ENCODE results near the gene ACADSB.

ACADSB gene

GRCh38 chr10:123042708-123043408, 34.1 kb downstream of the ACADSB start:
- 0 out of 2 replicates have a peak, but pooled peaks cover 2% of the 10 kb centered on the region for H3K4me1 ChIP-seq (ENCODE audit: control insufficient read depth, insufficient read depth, low read length)
- no peak overlapping the region for H3K4me3 ChIP-seq (ENCODE audit: low read depth, low read length)
- H3K9ac ChIP-seq (ENCODE audit: low read depth, low read length) = no peak overlapping the region
- H3K36me3 ChIP-seq (ENCODE audit: control insufficient read depth, insufficient read depth, low read length) = peaks cover 28% of the 10 kb centered on the region
- H3K27ac ChIP-seq (ENCODE audit: low read depth, low read length) = no peak overlapping the region
- H3K9me3 ChIP-seq (ENCODE audit: control insufficient read depth, insufficient read depth, low read length) = no peaks in the 10 kb centered on the region
- H3K27me3 ChIP-seq (ENCODE audit: control insufficient read depth, insufficient read depth, low read length) = no peaks in the 10 kb centered on the region

- Histone ChIP-seq H3K27me3 (ENCODE audit: control insufficient read depth, insufficient read depth, low read length) (no peaks in the 10 kb centered on the region), H3K4me1 (ENCODE audit: control insufficient read depth, insufficient read depth, low read length) (0 out of 2 replicates have a peak, but pooled peaks cover 2% of the 10 kb centered on the region), H3K4me3 (ENCODE audit: low read depth, low read length) (no peak overlapping the region)
Observed at GRCh38 chr10:123043409-123043925, 34.7 kb downstream of the ACADSB start.

GRCh38 chr10:123044391-123044790, 35.6 kb downstream of the ACADSB start:
- H3K9ac ChIP-seq (ENCODE audit: low read depth, low read length) = no peak overlapping the region
- no peak overlapping the region for H3K27ac ChIP-seq (ENCODE audit: low read depth, low read length)
- H3K4me1 ChIP-seq (ENCODE audit: control insufficient read depth, insufficient read depth, low read length) = 0 out of 2 replicates have a peak, but pooled peaks cover 2% of the 10 kb centered on the region
- H3K27me3 ChIP-seq (ENCODE audit: control insufficient read depth, insufficient read depth, low read length) = no peaks in the 10 kb centered on the region
- H3K4me3 ChIP-seq (ENCODE audit: low read depth, low read length) = no peak overlapping the region
- no peaks in the 10 kb centered on the region for H3K9me3 ChIP-seq (ENCODE audit: control insufficient read depth, insufficient read depth, low read length)
- peaks cover 36% of the 10 kb centered on the region for H3K36me3 ChIP-seq (ENCODE audit: control insufficient read depth, insufficient read depth, low read length)

More at GRCh38 chr10:123043409-123043925, 34.7 kb downstream of the ACADSB start:
- Histone ChIP-seq H3K27ac (ENCODE audit: low read depth, low read length) (no peak overlapping the region), H3K36me3 (ENCODE audit: control insufficient read depth, insufficient read depth, low read length) (peaks cover 32% of the 10 kb centered on the region), H3K9me3 (ENCODE audit: control insufficient read depth, insufficient read depth, low read length) (no peaks in the 10 kb centered on the region), H3K9ac (ENCODE audit: low read depth, low read length) (no peak overlapping the region)

GRCh38 chr10:123045961-123046731, 37.3 kb downstream of the ACADSB start:
- no peak overlapping the region for H3K9ac ChIP-seq (ENCODE audit: low read depth, low read length)
- 0 out of 2 replicates have a peak, but pooled peaks cover 2% of the 10 kb centered on the region for H3K4me1 ChIP-seq (ENCODE audit: control insufficient read depth, insufficient read depth, low read length)
- H3K27ac ChIP-seq (ENCODE audit: low read depth, low read length) = no peak overlapping the region
- no peaks in the 10 kb centered on the region for H3K27me3 ChIP-seq (ENCODE audit: control insufficient read depth, insufficient read depth, low read length)
- H3K4me3 ChIP-seq (ENCODE audit: low read depth, low read length) = no peak overlapping the region
- H3K36me3 ChIP-seq (ENCODE audit: control insufficient read depth, insufficient read depth, low read length) = peaks cover 41% of the 10 kb centered on the region
- H3K9me3 ChIP-seq (ENCODE audit: control insufficient read depth, insufficient read depth, low read length) = no peaks in the 10 kb centered on the region

- Histone ChIP-seq H3K4me3 (ENCODE audit: low read depth, low read length) (no peak overlapping the region), H3K27me3 (ENCODE audit: control insufficient read depth, insufficient read depth, low read length) (no peaks in the 10 kb centered on the region), H3K27ac (ENCODE audit: low read depth, low read length) (no peak overlapping the region), H3K36me3 (ENCODE audit: control insufficient read depth, insufficient read depth, low read length) (peaks cover 12% of the 10 kb centered on the region), H3K9ac (ENCODE audit: low read depth, low read length) (no peak overlapping the region), H3K9me3 (ENCODE audit: control insufficient read depth, insufficient read depth, low read length) (no peaks in the 10 kb centered on the region), H3K4me1 (ENCODE audit: control insufficient read depth, insufficient read depth, low read length) (no peaks in the 10 kb centered on the region)
Observed at GRCh38 chr10:123057968-123058367, 49.2 kb downstream of the ACADSB start.

- Histone ChIP-seq H3K4me1 (ENCODE audit: control insufficient read depth, insufficient read depth, low read length) (no peaks in the 10 kb centered on the region), H3K4me3 (ENCODE audit: low read depth, low read length) (no peak overlapping the region), H3K27me3 (ENCODE audit: control insufficient read depth, insufficient read depth, low read length) (no peaks in the 10 kb centered on the region), H3K27ac (ENCODE audit: low read depth, low read length) (no peak overlapping the region), H3K9me3 (ENCODE audit: control insufficient read depth, insufficient read depth, low read length) (no peaks in the 10 kb centered on the region), H3K9ac (ENCODE audit: low read depth, low read length) (no peak overlapping the region), H3K36me3 (ENCODE audit: control insufficient read depth, insufficient read depth, low read length) (no peaks in the 10 kb centered on the region)
Observed at GRCh38 chr10:123061865-123062264, 53.1 kb downstream of the ACADSB start.

GRCh38 chr10:123062726-123063125, 53.9 kb downstream of the ACADSB start:
- Histone ChIP-seq H3K4me1 (ENCODE audit: control insufficient read depth, insufficient read depth, low read length) (no peaks in the 10 kb centered on the region), H3K27ac (ENCODE audit: low read depth, low read length) (no peak overlapping the region), H3K4me3 (ENCODE audit: low read depth, low read length) (no peak overlapping the region), H3K36me3 (ENCODE audit: control insufficient read depth, insufficient read depth, low read length) (no peaks in the 10 kb centered on the region), H3K9me3 (ENCODE audit: control insufficient read depth, insufficient read depth, low read length) (no peaks in the 10 kb centered on the region), H3K9ac (ENCODE audit: low read depth, low read length) (no peak overlapping the region), H3K27me3 (ENCODE audit: control insufficient read depth, insufficient read depth, low read length) (no peaks in the 10 kb centered on the region)

- H3K4me3 ChIP-seq (ENCODE audit: low read depth, low read length) = no peak overlapping the region
Observed at GRCh38 chr10:123068087-123068853, 59.5 kb downstream of the ACADSB start.

GRCh38 chr10:123069246-123069986, 60.6 kb downstream of the ACADSB start:
- no peak overlapping the region for H3K9ac ChIP-seq (ENCODE audit: low read depth, low read length)
- no peaks in the 10 kb centered on the region for H3K27me3 ChIP-seq (ENCODE audit: control insufficient read depth, insufficient read depth, low read length)
- H3K27ac ChIP-seq (ENCODE audit: low read depth, low read length) = no peak overlapping the region
- H3K4me1 ChIP-seq (ENCODE audit: control insufficient read depth, insufficient read depth, low read length) = peaks cover 8% of the 10 kb centered on the region
- H3K9me3 ChIP-seq (ENCODE audit: control insufficient read depth, insufficient read depth, low read length) = no peaks in the 10 kb centered on the region
- H3K4me3 ChIP-seq (ENCODE audit: low read depth, low read length) = no peak overlapping the region
- no peaks in the 10 kb centered on the region for H3K36me3 ChIP-seq (ENCODE audit: control insufficient read depth, insufficient read depth, low read length)

More at GRCh38 chr10:123068087-123068853, 59.5 kb downstream of the ACADSB start:
- no peaks in the 10 kb centered on the region for H3K27me3 ChIP-seq (ENCODE audit: control insufficient read depth, insufficient read depth, low read length)
- H3K36me3 ChIP-seq (ENCODE audit: control insufficient read depth, insufficient read depth, low read length) = no peaks in the 10 kb centered on the region
- no peak overlapping the region for H3K27ac ChIP-seq (ENCODE audit: low read depth, low read length)
- no peak overlapping the region for H3K9ac ChIP-seq (ENCODE audit: low read depth, low read length)
- peaks cover 8% of the 10 kb centered on the region for H3K4me1 ChIP-seq (ENCODE audit: control insufficient read depth, insufficient read depth, low read length)
- H3K9me3 ChIP-seq (ENCODE audit: control insufficient read depth, insufficient read depth, low read length) = no peaks in the 10 kb centered on the region

GRCh38 chr10:123073187-123073586, 64.4 kb downstream of the ACADSB start:
- Histone ChIP-seq H3K9me3 (ENCODE audit: control insufficient read depth, insufficient read depth, low read length) (no peaks in the 10 kb centered on the region), H3K4me3 (ENCODE audit: low read depth, low read length) (no peak overlapping the region), H3K36me3 (ENCODE audit: control insufficient read depth, insufficient read depth, low read length) (no peaks in the 10 kb centered on the region), H3K4me1 (ENCODE audit: control insufficient read depth, insufficient read depth, low read length) (peaks cover 8% of the 10 kb centered on the region), H3K9ac (ENCODE audit: low read depth, low read length) (no peak overlapping the region), H3K27ac (ENCODE audit: low read depth, low read length) (no peak overlapping the region), H3K27me3 (ENCODE audit: control insufficient read depth, insufficient read depth, low read length) (no peaks in the 10 kb centered on the region)

Data from HUES48 (cell line).